HCT116 (cell line): ENCODE results near the gene IFIT3. TPM values are rescaled to one million over a fixed set of nuclear protein-coding genes. Genes with fewer than 3 reads are reported as not detected.

Experiments
- ATAC-seq: fragments of 200-7000 bp; cut with Tn5 transposase; 2 replicates; pipeline ENCODE4 v1.9.1; 2020; ENCODE audit warnings: mild to moderate bottlenecking, moderate library complexity
- BruUV-seq: library from RNA; stranded (reverse); fragments of 400-500 nt; replicated peaks from 2 replicates; lab custom pipeline; 2021; lab: Mats Ljungman, UMichigan
- CTCF ChIA-PET: fragments of 300-600 bp; sonication (Branson Sonifier 250); formaldehyde crosslinking; loops from one replicate; lab custom pipeline; 2021; ENCODE audit warnings: antibody characterized with exemption; lab: Charles Lee
- POLR2A ChIA-PET: fragments of 300-600, 350-600 bp; sonication (Branson Sonifier 250); formaldehyde crosslinking; loops from one replicate; lab custom pipeline; 2021; ENCODE audit warnings: antibody characterized with exemption; lab: Charles Lee
- RAD21 ChIA-PET, 2 experiments: fragments of 300-600 bp; sonication (Branson Sonifier 250); formaldehyde crosslinking; loops; one replicate each; lab custom pipeline; 2023; ENCODE audit warnings: low total read pairs in 2 of 2; ENCODE audit not compliant: uncharacterized antibody in 2 of 2, unreplicated experiment in 2 of 2, low non-redundant PET in 1 of 2; lab: Charles Lee
- DNase-seq: peaks from one replicate; pipeline ENCODE4 v3.0.0-alpha.2; 2010; ENCODE audit warnings: low read depth, low spot score
- H2AFZ ChIP-seq: fragments of 200-600 bp; shearing (Covaris generic), sonication (generic); 2 replicates; pipeline ENCODE4 v1.6.1; 2017; ENCODE audit warnings: low read depth, mixed run types, mixed read lengths, antibody characterized with exemption, low read length; ENCODE audit not compliant: poor library complexity, severe bottlenecking
- H3K27ac ChIP-seq: 2 replicates; pipeline ENCODE4 v1.5.1; 2012; ENCODE audit warnings: low read depth, low read length
- H3K27me3 ChIP-seq: fragments of 200-600 bp; sonication (generic); 2 replicates; pipeline ENCODE4 v1.6.1; 2016; ENCODE audit warnings: mixed run types, low read length, mixed read lengths; ENCODE audit not compliant: insufficient read depth
- H3K36me3 ChIP-seq, 2 experiments: fragments of 200-500 bp in 1 of 2; fragments of 200-600 bp in 1 of 2; sonication (Bioruptor generic) in 1 of 2; sonication (generic) in 1 of 2; 2 replicates each; pipeline versions ENCODE4 v1.5.1 to v1.6.1; 2014 to 2016; ENCODE audit warnings: low read length in 2 of 2, inconsistent platforms in 1 of 2, mixed read lengths in 1 of 2, mixed run types in 1 of 2; ENCODE audit not compliant: insufficient read depth in 2 of 2, control insufficient read depth in 1 of 2
- H3K4me1 ChIP-seq, 2 experiments: fragments of 200-600 bp in 1 of 2; sonication (generic) in 1 of 2; 2 replicates each; pipeline versions ENCODE4 v1.5.1 to v1.6.1; 2012 to 2017; ENCODE audit warnings: low read length in 2 of 2, inconsistent platforms in 1 of 2, mild to moderate bottlenecking in 1 of 2, mixed read lengths in 1 of 2, mixed run types in 1 of 2, moderate library complexity in 1 of 2; ENCODE audit not compliant: insufficient read depth in 2 of 2, control insufficient read depth in 1 of 2
- H3K4me2 ChIP-seq: fragments of 200-600 bp; sonication (generic); 2 replicates; pipeline ENCODE4 v1.6.1; 2017; ENCODE audit warnings: mixed run types, low read length, mixed read lengths
- H3K4me3 ChIP-seq, 2 experiments: fragments of 200-600 bp in 1 of 2; sonication (generic) in 1 of 2; replicated peaks in 1 of 2; 2 replicates each; pipeline ENCODE4 v1.5.1; 2011 to 2016; ENCODE audit warnings: low read length in 2 of 2, control low read depth in 1 of 2, low read depth in 1 of 2, mild to moderate bottlenecking in 1 of 2, mixed read lengths in 1 of 2, mixed run types in 1 of 2
- H3K79me2 ChIP-seq: fragments of 200-600 bp; sonication (generic); 2 replicates; pipeline ENCODE4 v1.6.1; 2017; ENCODE audit warnings: mild to moderate bottlenecking, mixed run types, low read length, moderate library complexity, mixed read lengths; ENCODE audit not compliant: insufficient read depth
- H3K9ac ChIP-seq: fragments of 200-600 bp; sonication (generic); 2 replicates; pipeline ENCODE4 v1.6.1; 2016; ENCODE audit warnings: low read length, mixed read lengths
- H3K9me2 ChIP-seq: fragments of 200-600 bp; sonication (generic), shearing (Covaris generic); 2 replicates; pipeline ENCODE4 v1.6.1; 2017; ENCODE audit warnings: mixed run types, mild to moderate bottlenecking, moderate library complexity; ENCODE audit not compliant: insufficient read depth
- H3K9me3 ChIP-seq, 2 experiments: fragments of 200-500 bp in 1 of 2; fragments of 200-600 bp in 1 of 2; sonication (Bioruptor generic) in 1 of 2; sonication (generic) in 1 of 2; 2 replicates each; pipeline ENCODE4 v1.6.1; 2014 to 2017; ENCODE audit warnings: low read length in 2 of 2, mixed read lengths in 2 of 2, inconsistent platforms in 1 of 2, low read depth in 1 of 2, mild to moderate bottlenecking in 1 of 2, mixed run types in 1 of 2, moderate library complexity in 1 of 2; ENCODE audit not compliant: control insufficient read depth in 1 of 2, insufficient read depth in 1 of 2
- H4K20me1 ChIP-seq: fragments of 200-600 bp; sonication (generic), shearing (Covaris generic); 2 replicates; pipeline ENCODE4 v1.6.1; 2017; ENCODE audit warnings: mixed run types, mild to moderate bottlenecking, moderate library complexity; ENCODE audit not compliant: insufficient read depth
- CBX3 ChIP-seq: IDR thresholded peaks from 2 replicates; pipeline ENCODE4 v1.6.1; 2012; ENCODE audit warnings: low read depth
- CEBPB ChIP-seq: IDR thresholded peaks from 2 replicates; pipeline ENCODE4 v1.6.1; 2012; ENCODE audit warnings: low read depth
- EGR1 ChIP-seq: IDR thresholded peaks from 2 replicates; pipeline ENCODE4 v1.6.1; 2012; ENCODE audit warnings: low read depth
- FOSL1 ChIP-seq: IDR thresholded peaks from 2 replicates; pipeline ENCODE4 v1.6.1; 2012; ENCODE audit warnings: low read depth
- YY1 ChIP-seq: IDR thresholded peaks from 2 replicates; pipeline ENCODE4 v1.6.1; 2011; ENCODE audit warnings: low read length, low read depth, moderate library complexity, mild to moderate bottlenecking; ENCODE audit not compliant: insufficient replicate concordance; ENCODE audit errors: extremely low read depth
- ZNF274 ChIP-seq: fragments of 200-500 bp; sonication (Bioruptor generic); IDR thresholded peaks from 2 replicates; pipeline ENCODE4 v1.6.1; 2014; ENCODE audit warnings: mild to moderate bottlenecking, low read depth, low read length, inconsistent platforms
- intact Hi-C: fragments of 100-400 bp; cut with micrococcal nuclease; formaldehyde crosslinking; loops from 2 replicates; pipeline ENCODE4 v1.10.0; 2022
- total RNA-seq: library from RNA; stranded (reverse); gene quantifications from one replicate; pipeline ENCODE4 v1.2.1, GENCODE V29; 2021; ENCODE audit not compliant: unreplicated experiment
- TF ChIP-seq, protein P1 (sequence below), 3 experiments: fragments of 200-600 bp in 1 of 3; sonication (generic) in 1 of 3; IDR thresholded peaks in 2 of 3; conservative IDR thresholded peaks in 1 of 3; 2 replicates each; pipeline ENCODE4 v1.5.1; 2012 to 2017; ENCODE audit warnings: low read depth in 2 of 3, low read length in 2 of 3, antibody characterized with exemption in 1 of 3, borderline replicate concordance in 1 of 3, control low read depth in 1 of 3, mild to moderate bottlenecking in 1 of 3, mixed read lengths in 1 of 3, mixed run types in 1 of 3, moderate library complexity in 1 of 3; ENCODE audit not compliant: insufficient read depth in 1 of 3
- TF ChIP-seq, protein P2 (sequence below): IDR thresholded peaks from 2 replicates; pipeline ENCODE4 v1.6.1; 2011; ENCODE audit warnings: mild to moderate bottlenecking, low read length, moderate library complexity; ENCODE audit not compliant: insufficient replicate concordance; ENCODE audit errors: extremely low read depth
- TF ChIP-seq, protein P3 (sequence below): IDR thresholded peaks from 2 replicates; pipeline ENCODE4 v1.6.1; 2012; ENCODE audit warnings: low read depth

Gene IFIT3
- total RNA-seq, 1 experiment from 2014 or later = 1.1 TPM

DNA sequence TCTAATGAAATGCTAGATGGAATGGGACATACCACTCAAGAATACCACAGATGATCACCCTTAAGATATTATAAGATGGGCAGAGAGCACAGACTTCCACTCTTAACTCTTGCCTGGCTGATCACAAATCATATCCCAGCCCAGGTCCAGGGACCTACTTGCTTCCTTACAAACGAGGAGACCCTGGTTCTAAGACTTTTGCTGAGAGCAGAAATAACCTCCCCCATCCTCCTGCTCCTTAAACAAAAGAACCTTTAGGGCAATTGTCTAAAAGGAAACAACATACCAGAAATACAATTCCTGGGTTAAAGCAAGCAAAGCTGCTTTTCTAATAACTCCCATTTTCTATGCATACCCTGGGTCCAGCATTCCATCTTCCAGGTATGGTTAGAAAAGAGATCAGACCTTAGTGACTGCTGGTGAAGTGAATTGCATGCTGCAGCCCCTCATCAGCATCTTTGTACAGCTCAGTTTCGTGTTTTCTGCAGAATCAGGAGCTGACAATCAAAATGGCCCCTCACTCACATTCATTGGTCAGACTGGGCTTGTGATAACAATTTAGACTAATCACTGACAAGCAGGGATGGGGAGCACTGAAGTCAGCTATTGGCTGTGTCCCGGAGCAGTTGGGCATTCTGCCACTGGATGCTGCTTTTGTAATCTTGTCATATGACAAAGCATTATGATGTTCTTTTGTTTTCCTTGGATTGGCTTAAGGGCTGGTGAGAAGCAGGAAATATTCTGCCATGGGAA, 14.6 kb downstream of the IFIT3 start:
- POLR2A ChIA-PET = no interaction called here
- Histone ChIP-seq H3K9ac (no peak overlapping the region), H4K20me1 (no peaks in the 10 kb centered on the region), H3K27ac (no peak overlapping the region), H3K9me3 (no peaks in the 10 kb centered on the region), H3K4me2 (no peak overlapping the region), H3K79me2 (no peaks in the 10 kb centered on the region), H3K4me3 (no peak overlapping the region), H3K4me1 (peaks cover 3 to 5% of the 10 kb centered on the region in 2 experiments; a peak in 2 of 4 replicates), H3K36me3 (no peaks in the 10 kb centered on the region), H3K9me2 (no peaks in the 10 kb centered on the region), H2AFZ (no peak overlapping the region)
- intact Hi-C loops = no loop called here
- ATAC-seq (no peak), DNase-seq (no peak)
- no peak for TF ChIP-seq ZNF274
- no peak for TF ChIP-seq EGR1
- TF ChIP-seq, protein P1, sequence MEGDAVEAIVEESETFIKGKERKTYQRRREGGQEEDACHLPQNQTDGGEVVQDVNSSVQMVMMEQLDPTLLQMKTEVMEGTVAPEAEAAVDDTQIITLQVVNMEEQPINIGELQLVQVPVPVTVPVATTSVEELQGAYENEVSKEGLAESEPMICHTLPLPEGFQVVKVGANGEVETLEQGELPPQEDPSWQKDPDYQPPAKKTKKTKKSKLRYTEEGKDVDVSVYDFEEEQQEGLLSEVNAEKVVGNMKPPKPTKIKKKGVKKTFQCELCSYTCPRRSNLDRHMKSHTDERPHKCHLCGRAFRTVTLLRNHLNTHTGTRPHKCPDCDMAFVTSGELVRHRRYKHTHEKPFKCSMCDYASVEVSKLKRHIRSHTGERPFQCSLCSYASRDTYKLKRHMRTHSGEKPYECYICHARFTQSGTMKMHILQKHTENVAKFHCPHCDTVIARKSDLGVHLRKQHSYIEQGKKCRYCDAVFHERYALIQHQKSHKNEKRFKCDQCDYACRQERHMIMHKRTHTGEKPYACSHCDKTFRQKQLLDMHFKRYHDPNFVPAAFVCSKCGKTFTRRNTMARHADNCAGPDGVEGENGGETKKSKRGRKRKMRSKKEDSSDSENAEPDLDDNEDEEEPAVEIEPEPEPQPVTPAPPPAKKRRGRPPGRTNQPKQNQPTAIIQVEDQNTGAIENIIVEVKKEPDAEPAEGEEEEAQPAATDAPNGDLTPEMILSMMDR (IDR thresholded peaks at IDR 0.05 in 2 of 3, conservative IDR thresholded peaks at IDR 0.05 in 1 of 3; ENCODE audit: borderline replicate concordance in 1 of 3, insufficient read depth in 1 of 3, low read depth in 2 of 3, low read length in 2 of 3) = no peak
- TF ChIP-seq, protein P2, sequence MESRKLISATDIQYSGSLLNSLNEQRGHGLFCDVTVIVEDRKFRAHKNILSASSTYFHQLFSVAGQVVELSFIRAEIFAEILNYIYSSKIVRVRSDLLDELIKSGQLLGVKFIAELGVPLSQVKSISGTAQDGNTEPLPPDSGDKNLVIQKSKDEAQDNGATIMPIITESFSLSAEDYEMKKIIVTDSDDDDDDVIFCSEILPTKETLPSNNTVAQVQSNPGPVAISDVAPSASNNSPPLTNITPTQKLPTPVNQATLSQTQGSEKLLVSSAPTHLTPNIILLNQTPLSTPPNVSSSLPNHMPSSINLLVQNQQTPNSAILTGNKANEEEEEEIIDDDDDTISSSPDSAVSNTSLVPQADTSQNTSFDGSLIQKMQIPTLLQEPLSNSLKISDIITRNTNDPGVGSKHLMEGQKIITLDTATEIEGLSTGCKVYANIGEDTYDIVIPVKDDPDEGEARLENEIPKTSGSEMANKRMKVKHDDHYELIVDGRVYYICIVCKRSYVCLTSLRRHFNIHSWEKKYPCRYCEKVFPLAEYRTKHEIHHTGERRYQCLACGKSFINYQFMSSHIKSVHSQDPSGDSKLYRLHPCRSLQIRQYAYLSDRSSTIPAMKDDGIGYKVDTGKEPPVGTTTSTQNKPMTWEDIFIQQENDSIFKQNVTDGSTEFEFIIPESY = no peak
- no peak for TF ChIP-seq YY1
- TF ChIP-seq, protein P3, sequence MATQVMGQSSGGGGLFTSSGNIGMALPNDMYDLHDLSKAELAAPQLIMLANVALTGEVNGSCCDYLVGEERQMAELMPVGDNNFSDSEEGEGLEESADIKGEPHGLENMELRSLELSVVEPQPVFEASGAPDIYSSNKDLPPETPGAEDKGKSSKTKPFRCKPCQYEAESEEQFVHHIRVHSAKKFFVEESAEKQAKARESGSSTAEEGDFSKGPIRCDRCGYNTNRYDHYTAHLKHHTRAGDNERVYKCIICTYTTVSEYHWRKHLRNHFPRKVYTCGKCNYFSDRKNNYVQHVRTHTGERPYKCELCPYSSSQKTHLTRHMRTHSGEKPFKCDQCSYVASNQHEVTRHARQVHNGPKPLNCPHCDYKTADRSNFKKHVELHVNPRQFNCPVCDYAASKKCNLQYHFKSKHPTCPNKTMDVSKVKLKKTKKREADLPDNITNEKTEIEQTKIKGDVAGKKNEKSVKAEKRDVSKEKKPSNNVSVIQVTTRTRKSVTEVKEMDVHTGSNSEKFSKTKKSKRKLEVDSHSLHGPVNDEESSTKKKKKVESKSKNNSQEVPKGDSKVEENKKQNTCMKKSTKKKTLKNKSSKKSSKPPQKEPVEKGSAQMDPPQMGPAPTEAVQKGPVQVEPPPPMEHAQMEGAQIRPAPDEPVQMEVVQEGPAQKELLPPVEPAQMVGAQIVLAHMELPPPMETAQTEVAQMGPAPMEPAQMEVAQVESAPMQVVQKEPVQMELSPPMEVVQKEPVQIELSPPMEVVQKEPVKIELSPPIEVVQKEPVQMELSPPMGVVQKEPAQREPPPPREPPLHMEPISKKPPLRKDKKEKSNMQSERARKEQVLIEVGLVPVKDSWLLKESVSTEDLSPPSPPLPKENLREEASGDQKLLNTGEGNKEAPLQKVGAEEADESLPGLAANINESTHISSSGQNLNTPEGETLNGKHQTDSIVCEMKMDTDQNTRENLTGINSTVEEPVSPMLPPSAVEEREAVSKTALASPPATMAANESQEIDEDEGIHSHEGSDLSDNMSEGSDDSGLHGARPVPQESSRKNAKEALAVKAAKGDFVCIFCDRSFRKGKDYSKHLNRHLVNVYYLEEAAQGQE = no peak
- no peak for TF ChIP-seq CBX3
- TF ChIP-seq FOSL1 = no peak
- no peak for TF ChIP-seq CEBPB
- TF ChIP-seq, all 23 proteins: peak for 0
- ChIA-PET RAD21 (no interaction called here), CTCF (no interaction called here)
- BruUV-seq = no TSS peak
- no peaks in the 10 kb centered on the region for H3K27me3 ChIP-seq
